ENCODE measurements around the gene XYLT1. TPM values are rescaled to one million over a fixed set of nuclear protein-coding genes. Genes with fewer than 3 reads are reported as not detected.

The XYLT1 gene
- total RNA-seq, 1 experiment from 2014 or later: 14.5 TPM

- Histone ChIP-seq H3K79me2 (ENCODE audit: insufficient read depth, low read length) (no peaks in the 10 kb centered on the region), H4K8ac (replicated peaks; ENCODE audit: insufficient read length, low read depth, low read length) (no peak overlapping the region), H2BK12ac (ENCODE audit: insufficient read length, low read depth, low read length) (no peak overlapping the region), H4K91ac (ENCODE audit: insufficient read length, low read depth, low read length) (no peak overlapping the region), H3K23me2 (ENCODE audit: insufficient read length, low read depth, low read length, poor library complexity, severe bottlenecking) (no peaks in the 10 kb centered on the region), H2BK15ac (ENCODE audit: low read depth, low read length) (no peak overlapping the region), H3K27me3 (ENCODE audit: insufficient read depth, low read length) (no peaks in the 10 kb centered on the region), H2BK5ac (ENCODE audit: insufficient read length, low read length) (no peak overlapping the region), H3K4me1 (ENCODE audit: insufficient read depth, low read length) (no peaks in the 10 kb centered on the region), H2AK5ac (ENCODE audit: insufficient read length, low read length) (no peak overlapping the region), H2BK120ac (ENCODE audit: low read depth, low read length, poor library complexity, severe bottlenecking) (no peak overlapping the region), H3K4ac (ENCODE audit: low read depth, low read length) (no peak overlapping the region), H4K20me1 (ENCODE audit: control insufficient read depth, insufficient read depth, insufficient read length) (no peaks in the 10 kb centered on the region), H3K23ac (ENCODE audit: insufficient read length, low read depth, low read length) (no peak overlapping the region), H2BK20ac (ENCODE audit: low read depth, low read length, poor library complexity, severe bottlenecking) (no peak overlapping the region), H3K9ac (ENCODE audit: extremely low read depth, insufficient read length, low read length) (no peak overlapping the region), H4K5ac (ENCODE audit: insufficient read length, low read depth, low read length) (no peak overlapping the region), H3T11ph (ENCODE audit: low read length) (no peak overlapping the region), H3K79me1 (ENCODE audit: insufficient read depth, low read depth, low read length, poor library complexity, severe bottlenecking) (no peaks in the 10 kb centered on the region), H3K27ac (ENCODE audit: insufficient read length, low read depth, low read length) (no peak overlapping the region), H3K56ac (ENCODE audit: insufficient read length, low read depth, low read length) (no peak overlapping the region), H3K18ac (ENCODE audit: insufficient read length, low read depth, low read length) (no peak overlapping the region), H3K14ac (ENCODE audit: insufficient read depth, low read length) (no peak overlapping the region), H3K9me3 (ENCODE audit: control insufficient read depth, low read depth, low read length) (no peaks in the 10 kb centered on the region), H3K4me2 (ENCODE audit: insufficient read depth, insufficient read length, low read length) (no peak overlapping the region), H2AFZ (ENCODE audit: low read length) (no peak overlapping the region)
- WGBS (ENCODE audit: extremely low coverage, insufficient read length, low lambda C conversion rate): no CpG with 5 or more reads among the region's 9 CpGs
- TF ChIP-seq CTCF (conservative IDR thresholded peaks at IDR 0.05): no peak
- Mint-ChIP-seq H3K4me1 (peaks cover 3 to 4% of the 10 kb centered on the region in 2 experiments; a peak in 2 of 4 replicates), H3K36me3 (ENCODE audit: insufficient read depth in 1 of 3, low read depth in 3 of 3) (peaks cover 0 to 1% (median 0%) of the 10 kb centered on the region in 3 experiments; a peak in 1 of 7 replicates), H3K27ac (no peak overlapping the region), H3K27me3 (ENCODE audit: low read depth) (no peaks in the 10 kb centered on the region), H3K4me3 (no peak overlapping the region), H3K9me3 (no peaks in the 10 kb centered on the region)
- DNase-seq: no peak
These were observed 141.8 kb downstream of the XYLT1 start for GRCh38 chr16:17328932-17329331.

Measured in H9 (cell line).